ENCODE measurements around the gene SLC1A4. TPM values are rescaled to one million over a fixed set of nuclear protein-coding genes. Genes with fewer than 3 reads are reported as not detected.

Gene SLC1A4
- total RNA-seq, 1 experiment from 2014 or later = 9.1 TPM

DNA sequence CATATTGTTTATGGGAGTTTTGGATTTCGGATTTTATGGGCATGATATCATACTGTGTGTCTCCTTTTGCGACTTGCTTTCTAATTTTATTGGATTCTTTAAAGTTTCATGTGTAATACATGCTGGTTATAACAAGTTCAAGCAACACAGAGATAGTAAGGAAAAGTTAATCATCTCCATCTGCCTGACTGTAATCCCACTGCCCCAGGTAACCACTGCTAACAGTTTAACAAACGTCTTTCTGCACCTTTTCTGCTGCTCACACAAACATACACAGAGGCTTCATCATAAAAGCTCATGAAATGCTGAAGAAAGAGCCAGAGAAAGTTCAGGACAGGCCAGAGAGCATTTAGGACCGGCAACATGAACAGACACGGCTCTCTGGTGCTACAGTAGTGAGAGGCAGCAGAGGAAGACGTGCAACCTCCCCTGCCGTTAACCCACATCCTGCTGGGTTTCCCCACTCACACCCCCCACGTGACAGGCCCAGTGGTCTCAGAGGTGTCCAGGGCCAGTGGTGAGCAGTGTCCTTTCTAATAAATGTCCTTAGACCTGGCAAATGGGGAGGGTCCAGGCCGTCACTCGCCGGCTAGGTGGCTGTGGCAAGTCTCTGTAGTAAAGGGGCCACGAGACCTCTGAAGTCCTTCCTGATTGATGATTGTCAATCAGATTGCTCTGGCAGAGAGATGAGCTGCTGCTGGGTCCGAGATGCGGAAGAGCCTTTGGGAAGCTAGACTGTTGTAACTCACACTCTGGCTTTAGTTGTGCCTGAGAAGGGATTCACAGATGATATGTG lies 43.0 kb upstream of the SLC1A4 start:
- H3K36me3 ChIP-seq (ENCODE audit: low read depth, low read length) = no peaks in the 10 kb centered on the region
- H2AFZ ChIP-seq (ENCODE audit: low read length) = no peak overlapping the region
- no TSS peak for BruUV-seq (replicated peaks)
- TF ChIP-seq EZH2 (IDR thresholded peaks at IDR 0.05; ENCODE audit: low read length, unreplicated experiment) (no peak), EZH2phosphoT487 (IDR thresholded peaks at IDR 0.05; ENCODE audit: borderline replicate concordance, low read length) (no peak)
- TF ChIP-seq, protein P1, sequence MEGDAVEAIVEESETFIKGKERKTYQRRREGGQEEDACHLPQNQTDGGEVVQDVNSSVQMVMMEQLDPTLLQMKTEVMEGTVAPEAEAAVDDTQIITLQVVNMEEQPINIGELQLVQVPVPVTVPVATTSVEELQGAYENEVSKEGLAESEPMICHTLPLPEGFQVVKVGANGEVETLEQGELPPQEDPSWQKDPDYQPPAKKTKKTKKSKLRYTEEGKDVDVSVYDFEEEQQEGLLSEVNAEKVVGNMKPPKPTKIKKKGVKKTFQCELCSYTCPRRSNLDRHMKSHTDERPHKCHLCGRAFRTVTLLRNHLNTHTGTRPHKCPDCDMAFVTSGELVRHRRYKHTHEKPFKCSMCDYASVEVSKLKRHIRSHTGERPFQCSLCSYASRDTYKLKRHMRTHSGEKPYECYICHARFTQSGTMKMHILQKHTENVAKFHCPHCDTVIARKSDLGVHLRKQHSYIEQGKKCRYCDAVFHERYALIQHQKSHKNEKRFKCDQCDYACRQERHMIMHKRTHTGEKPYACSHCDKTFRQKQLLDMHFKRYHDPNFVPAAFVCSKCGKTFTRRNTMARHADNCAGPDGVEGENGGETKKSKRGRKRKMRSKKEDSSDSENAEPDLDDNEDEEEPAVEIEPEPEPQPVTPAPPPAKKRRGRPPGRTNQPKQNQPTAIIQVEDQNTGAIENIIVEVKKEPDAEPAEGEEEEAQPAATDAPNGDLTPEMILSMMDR (conservative IDR thresholded peaks at IDR 0.05; ENCODE audit: low read depth, low read length) = no peak
- CTCF ChIA-PET = no interaction called here
- H4K20me1 ChIP-seq (ENCODE audit: low read length) = no peaks in the 10 kb centered on the region
- peaks cover 9% of the 10 kb centered on the region; the same call in 1 of the 2 replicates for H3K4me1 ChIP-seq (ENCODE audit: insufficient read depth, low read length)
- H3K27ac ChIP-seq (ENCODE audit: low read length) = no peak overlapping the region
- no peaks in the 10 kb centered on the region for H3K79me2 ChIP-seq (ENCODE audit: low read length)
- no peaks in the 10 kb centered on the region for H3K9me2 ChIP-seq (replicated peaks; ENCODE audit: low read length)
- POLR2A ChIA-PET (ENCODE audit: unreplicated experiment) = no interaction called here
- no peaks in the 10 kb centered on the region for H3K9me3 ChIP-seq (ENCODE audit: low read length)
- no peak overlapping the region for H3K9ac ChIP-seq (ENCODE audit: low read length)
- DNase-seq (no peak), ATAC-seq (no peak; the same call in 1 of the 2 replicates)
- H3K4me2 ChIP-seq (ENCODE audit: low read length) = no peak overlapping the region
- H3F3A ChIP-seq (ENCODE audit: low read length, unreplicated experiment) = no peaks in the 10 kb centered on the region
- H3K4me3 ChIP-seq (ENCODE audit: low read length) = no peak overlapping the region
- no peaks in the 10 kb centered on the region for H3K27me3 ChIP-seq (ENCODE audit: low read length)
- intact Hi-C loops (cut with micrococcal nuclease) = no loop called here

- no peak overlapping the region for H2AFZ ChIP-seq (ENCODE audit: low read length)
- no peaks in the 10 kb centered on the region for H3K27me3 ChIP-seq (ENCODE audit: low read length)
- no peaks in the 10 kb centered on the region for H3K9me3 ChIP-seq (ENCODE audit: low read length)
- ATAC-seq (no peak), DNase-seq (no peak)
- peaks cover 9% of the 10 kb centered on the region; the same call in 1 of the 2 replicates for H3K4me1 ChIP-seq (ENCODE audit: insufficient read depth, low read length)
- no peak overlapping the region for H3K9ac ChIP-seq (ENCODE audit: low read length)
- BruUV-seq (replicated peaks) = no TSS peak
- H3K79me2 ChIP-seq (ENCODE audit: low read length) = no peaks in the 10 kb centered on the region
- intact Hi-C loops (cut with micrococcal nuclease) = no loop called here
- CTCF ChIA-PET = no interaction called here
- H3K9me2 ChIP-seq (replicated peaks; ENCODE audit: low read length) = no peaks in the 10 kb centered on the region
- H3K4me2 ChIP-seq (ENCODE audit: low read length) = no peak overlapping the region
- POLR2A ChIA-PET (ENCODE audit: unreplicated experiment) = no interaction called here
- H3F3A ChIP-seq (ENCODE audit: low read length, unreplicated experiment) = no peaks in the 10 kb centered on the region
- no peak overlapping the region for H3K4me3 ChIP-seq (ENCODE audit: low read length)
- no peaks in the 10 kb centered on the region for H3K36me3 ChIP-seq (ENCODE audit: low read depth, low read length)
- H3K27ac ChIP-seq (ENCODE audit: low read length) = no peak overlapping the region
- H4K20me1 ChIP-seq (ENCODE audit: low read length) = no peaks in the 10 kb centered on the region
- TF ChIP-seq, protein P1 (conservative IDR thresholded peaks at IDR 0.05; ENCODE audit: low read depth, low read length) = no peak
- no peak for TF ChIP-seq EZH2phosphoT487 (IDR thresholded peaks at IDR 0.05; ENCODE audit: borderline replicate concordance, low read length)
- no peak for TF ChIP-seq EZH2 (IDR thresholded peaks at IDR 0.05; ENCODE audit: low read length, unreplicated experiment)
These were observed 42.4 kb upstream of the SLC1A4 start for GRCh38 chr2:64946769-64947247.

DNA sequence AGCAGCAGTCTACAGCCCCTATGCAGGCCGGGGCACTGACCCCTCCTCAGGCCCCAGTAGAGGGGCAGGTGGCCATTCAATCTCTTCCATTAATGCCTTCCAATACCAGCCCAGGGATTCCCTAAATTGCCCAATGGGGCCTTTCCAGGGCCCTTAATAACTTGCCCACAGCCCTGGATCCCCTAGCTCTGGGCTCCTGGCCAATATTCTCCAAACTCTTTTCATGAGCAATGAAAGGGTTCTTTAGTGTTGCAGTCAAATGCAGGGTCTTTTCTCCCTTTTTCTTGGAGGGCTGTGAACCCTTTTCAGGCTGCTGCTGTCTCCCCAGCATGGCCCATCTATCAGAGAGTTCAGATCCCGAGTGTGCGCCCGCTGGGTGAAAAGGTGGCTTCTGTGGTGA lies 41.3 kb upstream of the SLC1A4 start:
- intact Hi-C loops (cut with micrococcal nuclease) = no loop called here
- Histone ChIP-seq H3K9ac (ENCODE audit: low read length) (no peak overlapping the region), H3K79me2 (ENCODE audit: low read length) (no peaks in the 10 kb centered on the region), H3K9me2 (replicated peaks; ENCODE audit: low read length) (no peaks in the 10 kb centered on the region), H3K36me3 (ENCODE audit: low read depth, low read length) (no peaks in the 10 kb centered on the region), H3K27ac (ENCODE audit: low read length) (no peak overlapping the region), H4K20me1 (ENCODE audit: low read length) (no peaks in the 10 kb centered on the region), H3K27me3 (ENCODE audit: low read length) (no peaks in the 10 kb centered on the region), H3F3A (ENCODE audit: low read length, unreplicated experiment) (no peaks in the 10 kb centered on the region), H3K4me3 (ENCODE audit: low read length) (no peak overlapping the region), H3K4me1 (ENCODE audit: insufficient read depth, low read length) (peaks cover 18% of the 10 kb centered on the region), H3K9me3 (ENCODE audit: low read length) (no peaks in the 10 kb centered on the region), H2AFZ (ENCODE audit: low read length) (no peak overlapping the region), H3K4me2 (ENCODE audit: low read length) (no peak overlapping the region)
- DNase-seq = no peak
- CTCF ChIA-PET = interaction anchor here (0.7 kb wide), 1 partner anchor 16 kb away, joined by 5 read pairs; no protein-coding TSS in a partner anchor
- BruUV-seq (replicated peaks) = no TSS peak
- TF ChIP-seq, protein P1 (conservative IDR thresholded peaks at IDR 0.05; ENCODE audit: low read depth, low read length) = no peak
- TF ChIP-seq EZH2 (IDR thresholded peaks at IDR 0.05; ENCODE audit: low read length, unreplicated experiment) = no peak
- no peak for ATAC-seq
- POLR2A ChIA-PET (ENCODE audit: unreplicated experiment) = no interaction called here
